Measurements from ENCODE around the gene CDK6. TPM values are rescaled to one million over a fixed set of nuclear protein-coding genes. Genes with fewer than 3 reads are reported as not detected.

The CDK6 gene
- total and polyA plus RNA-seq, 2 of the 8 experiments (the other 6 are each of a cell fraction or from before 2014, with no cell fraction given): 5.9 to 18.9 TPM

GRCh38 chr7:92882760-92883159, 46.4 kb upstream of the CDK6 start:
- WGBS, 2 experiments (ENCODE audit: extremely low coverage in 1 of 2, insufficient coverage in 1 of 2, insufficient read length in 1 of 2, insufficient replicate concordance in 2 of 2, low coverage in 1 of 2, low lambda C conversion rate in 2 of 2, missing lambda C conversion rate in 1 of 2): 92% methylated on average over 1 of the region's 1 CpG; no CpG with 5 or more reads in 1 of the 2 experiments
- FAIRE-seq: no peak

More at GRCh38 chr7:92882760-92883159, 46.4 kb upstream of the CDK6 start:
- TF ChIP-seq RBBP5 (IDR thresholded peaks at IDR 0.05; ENCODE audit: borderline replicate concordance, low read depth, low read length) (no peak), RXRA (IDR thresholded peaks at IDR 0.05; ENCODE audit: insufficient read depth, low read depth, low read length) (no peak), SUZ12 (IDR thresholded peaks at IDR 0.05; ENCODE audit: low read length) (no peak), KDM4A (IDR thresholded peaks at IDR 0.05; ENCODE audit: low read depth, low read length, severe bottlenecking) (no peak), SP1 (IDR thresholded peaks at IDR 0.05; ENCODE audit: low read depth, low read length) (no peak), BCL11A (IDR thresholded peaks at IDR 0.05; ENCODE audit: low read depth in 2 of 2, low read length in 2 of 2) (no peak), RNF2 (IDR thresholded peaks at IDR 0.05; ENCODE audit: borderline replicate concordance, low read depth, low read length, missing control alignments, poor library complexity, severe bottlenecking) (no peak), RFX5 (IDR thresholded peaks at IDR 0.05; ENCODE audit: borderline replicate concordance, low read depth, low read length) (no peak), TCF12 (IDR thresholded peaks at IDR 0.05; ENCODE audit: low read depth, low read length) (no peak), FOSL1 (IDR thresholded peaks at IDR 0.05; ENCODE audit: insufficient read depth, low read depth, low read length) (no peak), KDM5A (IDR thresholded peaks at IDR 0.05; ENCODE audit: low read length) (no peak), CTBP2 (IDR thresholded peaks at IDR 0.05; ENCODE audit: borderline replicate concordance, insufficient read depth, insufficient read length, low read length) (no peak), TAF1 (IDR thresholded peaks at IDR 0.05; ENCODE audit: low read depth, low read length) (no peak)
- Histone ChIP-seq H4K20me1 (replicated peaks in 1 of 2; ENCODE audit: control insufficient read depth in 1 of 2, insufficient read depth in 2 of 2, low read length in 2 of 2) (no peaks in the 10 kb centered on the region), H3K23ac (ENCODE audit: insufficient read length) (no peak overlapping the region), H3K23me2 (ENCODE audit: low read depth, low read length) (no peaks in the 10 kb centered on the region), H2BK5ac (ENCODE audit: low read depth, low read length) (no peak overlapping the region), H3K79me1 (ENCODE audit: low read depth, low read length) (no peaks in the 10 kb centered on the region), H4K91ac (replicated peaks; ENCODE audit: insufficient read length, low read length) (no peak overlapping the region), H3K27ac (ENCODE audit: low read depth, low read length) (no peak overlapping the region), H3K14ac (ENCODE audit: insufficient read length) (no peak overlapping the region), H2BK120ac (replicated peaks; ENCODE audit: low read depth, low read length) (no peak overlapping the region), H3K18ac (ENCODE audit: extremely low read depth, low read length) (no peak overlapping the region), H3K9ac (replicated peaks in 1 of 4; ENCODE audit: extremely low read depth in 1 of 4, low read depth in 3 of 4, low read length in 3 of 4) (no peak overlapping the region), H3K36me3 (ENCODE audit: control insufficient read depth in 2 of 4, insufficient read depth in 4 of 4, low read length in 3 of 4) (no peaks in the 10 kb centered on the region), H3K4ac (replicated peaks; ENCODE audit: insufficient read length, low read depth, low read length) (no peak overlapping the region), H2BK12ac (ENCODE audit: low read depth, low read length) (no peak overlapping the region), H2BK20ac (ENCODE audit: low read length) (no peak overlapping the region), H2BK15ac (ENCODE audit: low read length) (no peak overlapping the region), H3K4me3 (ENCODE audit: extremely low read depth in 1 of 4, insufficient read depth in 2 of 4, low read depth in 3 of 4, low read length in 4 of 4) (no peak overlapping the region), H3K56ac (replicated peaks; ENCODE audit: insufficient read length, low read depth, low read length) (no peak overlapping the region), H4K8ac (ENCODE audit: extremely low read depth, insufficient read depth, low read length) (no peak overlapping the region), H4K5ac (ENCODE audit: insufficient read length, low read depth, low read length) (no peak overlapping the region), H2AK5ac (ENCODE audit: low read depth, low read length) (no peak overlapping the region), H3K79me2 (ENCODE audit: control insufficient read depth in 1 of 2, insufficient read depth in 2 of 2, low read length in 2 of 2) (no peaks in the 10 kb centered on the region), H3K4me1 (replicated peaks in 1 of 4; ENCODE audit: control insufficient read depth in 3 of 4, insufficient read depth in 4 of 4, low read length in 3 of 4) (no peaks in the 10 kb centered on the region), H2AFZ (ENCODE audit: low read length) (no peak overlapping the region), H3K9me3 (ENCODE audit: insufficient read depth in 2 of 2, low read depth in 1 of 2, low read length in 1 of 2) (no peaks in the 10 kb centered on the region), H3K4me2 (ENCODE audit: insufficient read depth in 1 of 2, low read depth in 2 of 2, low read length in 2 of 2) (no peak overlapping the region), H3K27me3 (replicated peaks in 1 of 4; ENCODE audit: control insufficient read depth in 3 of 4, extremely low read depth in 1 of 4, insufficient read depth in 3 of 4, low read length in 3 of 4) (no peaks in the 10 kb centered on the region)
- no peak for DNase-seq (ENCODE audit: low read depth in 1 of 2, low spot score in 2 of 2)
- ChIA-PET CTCF (ENCODE audit: partially characterized antibody) (interaction anchor here (1.0 to 1.3 kb wide), 3 partner anchors 18 to 106 kb away, joined by 3 read pairs; no protein-coding TSS in a partner anchor), POLR2A (ENCODE audit: partially characterized antibody) (no interaction called here)

Measured in H1 (cell line).